Measurements from ENCODE around the gene DNAJC22.

The DNAJC22 gene

GRCh38 chr12:49336645-49337584 lies 9.8 kb upstream of the DNAJC22 start, which contains the start of gene C1QL4:
TSS of gene C1QL4 (minus strand) at chr12:49337188. CDS start at chr12:49336477, 711 bp downstream.
- Histone ChIP-seq H3K9me3 (ENCODE audit: low read length) (no peaks in the 10 kb centered on the region), H3K9me2 (ENCODE audit: low read depth, low read length) (no peaks in the 10 kb centered on the region), H3K27ac (ENCODE audit: low read depth, low read length, poor library complexity, severe bottlenecking) (no peak within 1 kb of the TSS), H3K79me2 (ENCODE audit: insufficient read depth, low read length) (no peaks in the 10 kb centered on the region), H3K4me2 (ENCODE audit: low read length) (peak within 1 kb of the TSS; percentile 58), H3F3A (ENCODE audit: insufficient read depth, low read length) (no peaks in the 10 kb centered on the region), H3K4me3 (ENCODE audit: low read depth, low read length, poor library complexity, severe bottlenecking) (peak within 1 kb of the TSS; percentile 24), H3K4me1 (ENCODE audit: insufficient read depth, low read length, severe bottlenecking) (peaks cover 4% of the 10 kb centered on the region), H4K20me1 (ENCODE audit: insufficient read depth, low read length) (no peaks in the 10 kb centered on the region), H3K9ac (ENCODE audit: low read length) (no peak within 1 kb of the TSS), H2AFZ (ENCODE audit: low read length) (no peak within 1 kb of the TSS), H3K36me3 (ENCODE audit: insufficient read depth, low read length) (peaks cover 5% of the 10 kb centered on the region; the same call in 1 of the 2 replicates), H3K27me3 (ENCODE audit: insufficient read depth, low read length) (no peaks in the 10 kb centered on the region)
- peak; percentile 91 for TF ChIP-seq CTCF (IDR thresholded peaks at IDR 0.05; ENCODE audit: low read length)
- no peak for TF ChIP-seq EZH2 (IDR thresholded peaks at IDR 0.05; ENCODE audit: borderline replicate concordance, low read length)

- no peak overlapping the region for H3K4me3 ChIP-seq (ENCODE audit: low read depth, low read length, poor library complexity, severe bottlenecking)
- no peaks in the 10 kb centered on the region for H3K27me3 ChIP-seq (ENCODE audit: insufficient read depth, low read length)
- no peaks in the 10 kb centered on the region for H3K79me2 ChIP-seq (ENCODE audit: insufficient read depth, low read length)
- H3K4me1 ChIP-seq (ENCODE audit: insufficient read depth, low read length, severe bottlenecking), result peaks cover 16% of the 10 kb centered on the region
- H3K9ac ChIP-seq (ENCODE audit: low read length), result no peak overlapping the region
- no peak overlapping the region for H3K4me2 ChIP-seq (ENCODE audit: low read length)
- H4K20me1 ChIP-seq (ENCODE audit: insufficient read depth, low read length), result no peaks in the 10 kb centered on the region
- TF ChIP-seq EZH2 (IDR thresholded peaks at IDR 0.05; ENCODE audit: borderline replicate concordance, low read length) (no peak), CTCF (IDR thresholded peaks at IDR 0.05; ENCODE audit: low read length) (no peak)
- no peaks in the 10 kb centered on the region for H3K9me2 ChIP-seq (ENCODE audit: low read depth, low read length)
- no peaks in the 10 kb centered on the region for H3F3A ChIP-seq (ENCODE audit: insufficient read depth, low read length)
- H3K27ac ChIP-seq (ENCODE audit: low read depth, low read length, poor library complexity, severe bottlenecking), result no peak overlapping the region
- no peak overlapping the region for H2AFZ ChIP-seq (ENCODE audit: low read length)
- no peaks in the 10 kb centered on the region for H3K9me3 ChIP-seq (ENCODE audit: low read length)
- H3K36me3 ChIP-seq (ENCODE audit: insufficient read depth, low read length), result no peaks in the 10 kb centered on the region
These were observed 7.7 kb upstream of the DNAJC22 start for GRCh38 chr12:49338830-49339463.

GRCh38 chr12:49339464-49339861 lies 7.2 kb upstream of the DNAJC22 start:
- H3K79me2 ChIP-seq (ENCODE audit: insufficient read depth, low read length), result no peaks in the 10 kb centered on the region
- no peak overlapping the region for H3K9ac ChIP-seq (ENCODE audit: low read length)
- no peak overlapping the region for H3K4me3 ChIP-seq (ENCODE audit: low read depth, low read length, poor library complexity, severe bottlenecking)
- TF ChIP-seq CTCF (IDR thresholded peaks at IDR 0.05; ENCODE audit: low read length), result no peak
- no peak for TF ChIP-seq EZH2 (IDR thresholded peaks at IDR 0.05; ENCODE audit: borderline replicate concordance, low read length)
- H3K4me1 ChIP-seq (ENCODE audit: insufficient read depth, low read length, severe bottlenecking), result peaks cover 16% of the 10 kb centered on the region
- H2AFZ ChIP-seq (ENCODE audit: low read length), result no peak overlapping the region
- no peaks in the 10 kb centered on the region for H3K36me3 ChIP-seq (ENCODE audit: insufficient read depth, low read length)
- H3K9me3 ChIP-seq (ENCODE audit: low read length), result no peaks in the 10 kb centered on the region
- no peaks in the 10 kb centered on the region for H3K27me3 ChIP-seq (ENCODE audit: insufficient read depth, low read length)
- no peaks in the 10 kb centered on the region for H3F3A ChIP-seq (ENCODE audit: insufficient read depth, low read length)
- H4K20me1 ChIP-seq (ENCODE audit: insufficient read depth, low read length), result no peaks in the 10 kb centered on the region
- H3K27ac ChIP-seq (ENCODE audit: low read depth, low read length, poor library complexity, severe bottlenecking), result no peak overlapping the region
- H3K4me2 ChIP-seq (ENCODE audit: low read length), result no peak overlapping the region
- H3K9me2 ChIP-seq (ENCODE audit: low read depth, low read length), result no peaks in the 10 kb centered on the region

Data from OCI-LY1 (cell line).